PC-3 (cell line): Measurements from ENCODE around the gene ETV1. TPM values are rescaled to one million over a fixed set of nuclear protein-coding genes. Genes with fewer than 3 reads are reported as not detected.

Source experiments
- ATAC-seq: fragments of 200-7000 bp; cut with Tn5 transposase; 2 replicates; pipeline ENCODE4 v1.9.1; 2020; ENCODE audit warnings: mild to moderate bottlenecking, moderate library complexity
- BruUV-seq: library from RNA; stranded (reverse); fragments of 400-500 nt; replicated peaks from 2 replicates; lab custom pipeline; 2021; lab: Mats Ljungman, UMichigan
- CTCF ChIA-PET: fragments of 300-600 bp; sonication (Branson Sonifier 250); formaldehyde crosslinking; loops from one replicate; lab custom pipeline; 2022; ENCODE audit warnings: antibody characterized with exemption; lab: Charles Lee
- POLR2A ChIA-PET: fragments of 300-600 bp; sonication (Branson Sonifier 250); formaldehyde crosslinking; loops from one replicate; lab custom pipeline; 2022; ENCODE audit warnings: antibody characterized with exemption; ENCODE audit not compliant: unreplicated experiment; lab: Charles Lee
- DNase-seq: peaks from one replicate; pipeline ENCODE4 v3.0.0-alpha.2; 2015
- H2AFZ ChIP-seq: fragments of 300-600 bp; sonication (generic); 2 replicates; pipeline ENCODE4 v1.6.0; 2016; ENCODE audit warnings: antibody characterized with exemption, low read length
- H3F3A ChIP-seq: fragments of 300-600 bp; sonication (generic); one replicate; pipeline ENCODE4 v1.6.0; 2017; ENCODE audit warnings: antibody characterized with exemption, low read length, control low read depth, mild to moderate bottlenecking; ENCODE audit not compliant: unreplicated experiment
- H3K27ac ChIP-seq: fragments of 300-600 bp; sonication (generic); 2 replicates; pipeline ENCODE4 v1.5.1; 2016; ENCODE audit warnings: mild to moderate bottlenecking, low read length
- H3K27me3 ChIP-seq: fragments of 300-600 bp; sonication (generic); 2 replicates; pipeline ENCODE4 v1.6.1; 2016; ENCODE audit warnings: low read length, mixed read lengths
- H3K36me3 ChIP-seq: fragments of 300-600 bp; sonication (generic); 2 replicates; pipeline ENCODE4 v1.6.1; 2016; ENCODE audit warnings: low read depth, mixed run types, low read length, mixed read lengths
- H3K4me1 ChIP-seq: fragments of 300-600 bp; sonication (generic); 2 replicates; pipeline ENCODE4 v1.5.1; 2016; ENCODE audit warnings: low read length; ENCODE audit not compliant: insufficient read depth
- H3K4me2 ChIP-seq: fragments of 300-600 bp; sonication (generic); 2 replicates; pipeline ENCODE4 v1.6.0; 2016; ENCODE audit warnings: low read length
- H3K4me3 ChIP-seq: fragments of 300-600 bp; sonication (generic); 2 replicates; pipeline ENCODE4 v1.5.1; 2016; ENCODE audit warnings: mild to moderate bottlenecking, low read length, mixed read lengths
- H3K79me2 ChIP-seq: fragments of 300-600 bp; sonication (generic); 2 replicates; pipeline ENCODE4 v1.6.1; 2017; ENCODE audit warnings: low read length, mixed read lengths
- H3K9ac ChIP-seq: fragments of 300-600 bp; sonication (generic); 2 replicates; pipeline ENCODE4 v1.6.0; 2016; ENCODE audit warnings: mild to moderate bottlenecking, low read length
- H3K9me2 ChIP-seq: fragments of 300-600 bp; sonication (generic); replicated peaks from 2 replicates; pipeline ENCODE4 v1.6.1; 2016; ENCODE audit warnings: mixed run types, low read length, mixed read lengths
- H3K9me3 ChIP-seq: fragments of 300-600 bp; sonication (generic); 2 replicates; pipeline ENCODE4 v1.6.1; 2016; ENCODE audit warnings: low read length, mixed read lengths
- H4K20me1 ChIP-seq: fragments of 300-600 bp; sonication (generic); 2 replicates; pipeline ENCODE4 v1.6.1; 2016; ENCODE audit warnings: low read length, mixed read lengths
- EZH2 ChIP-seq: fragments of 300-600 bp; sonication (generic); IDR thresholded peaks from one replicate; pipeline ENCODE4 v1.6.1; 2017; ENCODE audit warnings: antibody characterized with exemption, mild to moderate bottlenecking, low read length; ENCODE audit not compliant: unreplicated experiment
- EZH2phosphoT487 ChIP-seq: fragments of 300-600 bp; sonication (generic); IDR thresholded peaks from 2 replicates; pipeline ENCODE4 v1.6.1; 2018; ENCODE audit warnings: mild to moderate bottlenecking, antibody characterized with exemption, low read length, borderline replicate concordance
- intact Hi-C: fragments of 100-400 bp; cut with micrococcal nuclease; formaldehyde crosslinking; loops from 2 replicates; pipeline ENCODE4 v1.9.0; 2023
- total RNA-seq: library from RNA; depleted of rRNA; stranded (reverse); fragments of >200 nt; gene quantifications from 2 replicates; pipeline ENCODE4 v1.2.3, GENCODE V29; 2014
- TF ChIP-seq, protein P1 (sequence below): fragments of 300-600 bp; sonication (generic); conservative IDR thresholded peaks from 2 replicates; pipeline ENCODE4 v1.5.1; 2017; ENCODE audit warnings: antibody characterized with exemption, low read depth, mild to moderate bottlenecking, low read length

The ETV1 gene
- total RNA-seq, 1 experiment from 2014 or later: 20.6 TPM

DNA sequence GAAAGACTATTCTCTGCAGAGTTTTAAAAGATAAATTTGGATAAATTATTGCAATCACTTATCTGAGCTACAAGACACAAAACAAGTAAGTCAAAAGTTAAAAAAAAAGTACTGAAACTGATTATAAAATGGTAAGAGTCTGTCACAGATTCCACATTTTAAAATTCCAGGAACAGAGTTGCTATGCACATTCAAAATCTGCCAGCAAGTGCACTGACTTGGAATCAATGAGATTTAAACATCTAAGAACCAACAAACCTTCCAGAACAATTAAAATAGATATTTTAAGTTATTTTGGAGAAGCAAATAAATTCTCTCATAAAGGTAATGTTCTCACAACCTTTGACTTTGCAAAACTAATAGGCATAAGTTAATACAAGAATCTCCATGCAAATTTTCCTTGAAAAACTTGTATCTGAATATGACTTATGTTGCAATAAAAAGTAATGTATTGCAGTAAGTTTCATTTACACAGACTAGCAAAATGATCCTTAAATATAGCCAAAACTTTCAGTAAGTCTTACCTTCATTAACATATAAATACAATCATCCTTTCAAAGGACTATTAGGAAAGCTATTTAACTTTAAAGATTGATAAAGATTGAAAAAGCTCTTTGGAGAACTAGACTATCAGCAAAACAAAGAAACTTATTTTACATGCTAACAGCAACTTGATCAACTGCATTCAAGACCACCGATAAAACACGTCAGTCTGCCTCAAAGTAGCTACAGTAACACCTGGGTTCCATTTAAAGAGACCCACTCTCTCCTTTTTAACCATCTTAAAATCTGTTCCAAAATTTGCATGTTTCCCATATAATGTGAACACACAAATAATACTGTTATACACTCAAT, 4.4 kb downstream of the ETV1 start:
- Histone ChIP-seq H4K20me1 (no peaks in the 10 kb centered on the region), H3K9ac (no peak overlapping the region), H3K79me2 (peaks cover 4% of the 10 kb centered on the region; the same call in 1 of the 2 replicates), H3F3A (no peaks in the 10 kb centered on the region), H3K27me3 (no peaks in the 10 kb centered on the region), H3K9me2 (no peaks in the 10 kb centered on the region), H3K27ac (no peak overlapping the region), H3K36me3 (no peaks in the 10 kb centered on the region), H2AFZ (no peak overlapping the region), H3K4me3 (peak overlapping the region; percentile 34; the same call in 1 of the 2 replicates), H3K9me3 (no peaks in the 10 kb centered on the region), H3K4me1 (peaks cover 45% of the 10 kb centered on the region), H3K4me2 (peak overlapping the region; percentile 52)
- CTCF ChIA-PET: interaction anchor here (0.6 kb wide), 1 partner anchor 1028 kb away, joined by 3 read pairs; no protein-coding TSS in a partner anchor
- POLR2A ChIA-PET: no interaction called here
- DNase-seq: no peak
- TF ChIP-seq EZH2 (no peak), EZH2phosphoT487 (no peak)
- TF ChIP-seq, protein P1, sequence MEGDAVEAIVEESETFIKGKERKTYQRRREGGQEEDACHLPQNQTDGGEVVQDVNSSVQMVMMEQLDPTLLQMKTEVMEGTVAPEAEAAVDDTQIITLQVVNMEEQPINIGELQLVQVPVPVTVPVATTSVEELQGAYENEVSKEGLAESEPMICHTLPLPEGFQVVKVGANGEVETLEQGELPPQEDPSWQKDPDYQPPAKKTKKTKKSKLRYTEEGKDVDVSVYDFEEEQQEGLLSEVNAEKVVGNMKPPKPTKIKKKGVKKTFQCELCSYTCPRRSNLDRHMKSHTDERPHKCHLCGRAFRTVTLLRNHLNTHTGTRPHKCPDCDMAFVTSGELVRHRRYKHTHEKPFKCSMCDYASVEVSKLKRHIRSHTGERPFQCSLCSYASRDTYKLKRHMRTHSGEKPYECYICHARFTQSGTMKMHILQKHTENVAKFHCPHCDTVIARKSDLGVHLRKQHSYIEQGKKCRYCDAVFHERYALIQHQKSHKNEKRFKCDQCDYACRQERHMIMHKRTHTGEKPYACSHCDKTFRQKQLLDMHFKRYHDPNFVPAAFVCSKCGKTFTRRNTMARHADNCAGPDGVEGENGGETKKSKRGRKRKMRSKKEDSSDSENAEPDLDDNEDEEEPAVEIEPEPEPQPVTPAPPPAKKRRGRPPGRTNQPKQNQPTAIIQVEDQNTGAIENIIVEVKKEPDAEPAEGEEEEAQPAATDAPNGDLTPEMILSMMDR: no peak
- intact Hi-C loops: loop anchor here (5.0 to 10.0 kb wide), 3 partner anchors 243 to 570 kb away; no protein-coding TSS in a partner anchor
- BruUV-seq: no TSS peak
- no peak for ATAC-seq

DNA sequence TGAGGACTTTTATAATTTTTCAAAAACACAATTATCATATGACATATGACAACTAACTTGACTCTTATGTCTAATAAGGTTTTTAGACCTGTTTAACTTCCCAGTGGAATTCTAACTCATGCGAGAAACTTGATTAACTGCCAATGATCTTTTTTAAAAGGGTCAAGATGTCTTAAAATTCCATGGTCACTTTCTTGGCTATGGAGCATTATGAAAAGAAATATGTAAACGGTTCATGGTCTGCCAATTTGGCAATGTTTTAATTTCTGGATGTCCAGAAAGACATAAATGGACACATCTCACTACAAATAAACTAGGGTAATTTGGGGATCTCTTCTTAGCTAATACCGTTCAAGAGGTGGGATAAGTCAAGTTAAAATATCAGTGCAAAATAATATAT, 5.4 kb downstream of the ETV1 start:
- BruUV-seq: no TSS peak
- H3K4me1 ChIP-seq: peaks cover 53% of the 10 kb centered on the region
- peaks cover 4% of the 10 kb centered on the region; the same call in 1 of the 2 replicates for H3K79me2 ChIP-seq
- ATAC-seq (no peak), DNase-seq (no peak)
- no peaks in the 10 kb centered on the region for H3K9me2 ChIP-seq
- no peak for TF ChIP-seq EZH2phosphoT487
- no peak for TF ChIP-seq EZH2
- TF ChIP-seq, protein P1: no peak
- H3K4me2 ChIP-seq: no peak overlapping the region
- no peak overlapping the region for H3K9ac ChIP-seq
- intact Hi-C loops: loop anchor here (10.0 kb wide), 2 partner anchors 339 to 569 kb away; no protein-coding TSS in a partner anchor
- no peaks in the 10 kb centered on the region for H3K9me3 ChIP-seq
- H2AFZ ChIP-seq: no peak overlapping the region
- no peaks in the 10 kb centered on the region for H3F3A ChIP-seq
- H3K27me3 ChIP-seq: no peaks in the 10 kb centered on the region
- H3K4me3 ChIP-seq: no peak overlapping the region
- POLR2A ChIA-PET: no interaction called here
- H3K36me3 ChIP-seq: no peaks in the 10 kb centered on the region
- CTCF ChIA-PET: no interaction called here
- no peaks in the 10 kb centered on the region for H4K20me1 ChIP-seq
- no peak overlapping the region for H3K27ac ChIP-seq
